Measurements from ENCODE around the gene NEK6. TPM values are rescaled to one million over a fixed set of nuclear protein-coding genes. Genes with fewer than 3 reads are reported as not detected.

The NEK6 gene
- total and polyA plus RNA-seq, 10 donors: 11.2 to 71.3 (median 41.1) TPM

GRCh38 chr9:124274738-124275137 is 17.0 kb downstream of the NEK6 start:
- DNase-seq: no peak
- H3K4me1 ChIP-seq: peaks cover 23 to 97% (median 75%) of the 10 kb centered on the region in 6 donors

DNA sequence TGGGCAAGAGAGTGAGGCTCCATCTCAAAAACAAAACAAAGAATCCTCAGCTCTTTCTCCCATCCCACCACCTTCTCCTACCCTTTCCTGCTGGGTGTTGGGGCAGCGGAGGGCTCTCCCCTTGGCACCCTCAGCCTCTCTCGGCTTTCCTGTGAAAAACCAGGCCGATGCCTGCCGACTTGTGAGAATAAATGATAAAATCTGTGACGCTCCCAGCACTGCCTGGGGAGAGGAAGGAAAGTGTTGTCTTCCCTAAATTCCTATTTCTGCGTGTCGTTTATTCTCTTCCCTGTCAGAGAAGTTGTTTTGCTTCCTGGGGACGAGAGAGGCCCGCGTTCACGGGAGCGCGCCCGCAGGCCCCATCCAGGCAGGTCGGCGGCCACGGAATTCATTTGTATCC is 19.7 kb downstream of the NEK6 start:
- WGBS, 5 donors: 80 to 85% (median 82%) methylated on average over 17 of the region's 17 CpGs
- H3K27ac ChIP-seq: peak overlapping the region in 3 of 8 donors; percentile 22 to 77 (median 70)
- peaks cover 29 to 97% (median 74%) of the 10 kb centered on the region in 6 donors for H3K4me1 ChIP-seq
- H3K27me3 ChIP-seq (replicated peaks in 1 of 7): no peaks in the 10 kb centered on the region
- H3K36me3 ChIP-seq: no peaks in the 10 kb centered on the region
- DNase-seq: no peak
- intact Hi-C loops (cut with DNase I; ENCODE audit: low total_unique reads): no loop called here
- no peaks in the 10 kb centered on the region for H3K9me3 ChIP-seq
- no peak overlapping the region for H3K4me3 ChIP-seq
- TF ChIP-seq CTCF (IDR thresholded peaks at IDR 0.05 in 8 of 11, conservative IDR thresholded peaks at IDR 0.05 in 3 of 11): no peak
- TF ChIP-seq POLR2AphosphoS5 (IDR thresholded peaks at IDR 0.05): no peak
- TF ChIP-seq POLR2A (IDR thresholded peaks at IDR 0.05): no peak

More at GRCh38 chr9:124274738-124275137, 17.0 kb downstream of the NEK6 start:
- peak overlapping the region in 2 of 8 donors; percentile 44 to 55 for H3K27ac ChIP-seq
- H3K36me3 ChIP-seq: peaks cover 0 to 18% (median 0%) of the 10 kb centered on the region in 6 donors
- 88 to 95% (median 92%) methylated on average over 7 of the region's 7 CpGs for WGBS, 5 donors
- TF ChIP-seq CTCF (IDR thresholded peaks at IDR 0.05 in 8 of 11, conservative IDR thresholded peaks at IDR 0.05 in 3 of 11) (no peak), POLR2AphosphoS5 (IDR thresholded peaks at IDR 0.05) (no peak), POLR2A (IDR thresholded peaks at IDR 0.05) (no peak)
- intact Hi-C loops (cut with DNase I; ENCODE audit: low total_unique reads): no loop called here
- H3K27me3 ChIP-seq (replicated peaks in 1 of 7): no peaks in the 10 kb centered on the region
- H3K4me3 ChIP-seq: no peak overlapping the region
- no peaks in the 10 kb centered on the region for H3K9me3 ChIP-seq

- Histone ChIP-seq H3K4me3 (no peak overlapping the region), H3K27ac (peak overlapping the region in 3 of 8 donors; percentile 67 to 77 (median 70)), H3K4me1 (peaks cover 34 to 97% (median 74%) of the 10 kb centered on the region in 6 donors), H3K9me3 (no peaks in the 10 kb centered on the region), H3K27me3 (replicated peaks in 1 of 7) (no peaks in the 10 kb centered on the region), H3K36me3 (no peaks in the 10 kb centered on the region)
- DNase-seq: no peak
- 61 to 79% (median 70%) methylated on average over 17 to 18 of the region's 18 CpGs for WGBS, 5 donors
- intact Hi-C loops (cut with DNase I; ENCODE audit: low total_unique reads): no loop called here
- TF ChIP-seq POLR2A (IDR thresholded peaks at IDR 0.05) (no peak), POLR2AphosphoS5 (IDR thresholded peaks at IDR 0.05) (no peak), CTCF (IDR thresholded peaks at IDR 0.05 in 8 of 11, conservative IDR thresholded peaks at IDR 0.05 in 3 of 11) (no peak)
Observed at GRCh38 chr9:124278054-124278540, 20.3 kb downstream of the NEK6 start.

DNA sequence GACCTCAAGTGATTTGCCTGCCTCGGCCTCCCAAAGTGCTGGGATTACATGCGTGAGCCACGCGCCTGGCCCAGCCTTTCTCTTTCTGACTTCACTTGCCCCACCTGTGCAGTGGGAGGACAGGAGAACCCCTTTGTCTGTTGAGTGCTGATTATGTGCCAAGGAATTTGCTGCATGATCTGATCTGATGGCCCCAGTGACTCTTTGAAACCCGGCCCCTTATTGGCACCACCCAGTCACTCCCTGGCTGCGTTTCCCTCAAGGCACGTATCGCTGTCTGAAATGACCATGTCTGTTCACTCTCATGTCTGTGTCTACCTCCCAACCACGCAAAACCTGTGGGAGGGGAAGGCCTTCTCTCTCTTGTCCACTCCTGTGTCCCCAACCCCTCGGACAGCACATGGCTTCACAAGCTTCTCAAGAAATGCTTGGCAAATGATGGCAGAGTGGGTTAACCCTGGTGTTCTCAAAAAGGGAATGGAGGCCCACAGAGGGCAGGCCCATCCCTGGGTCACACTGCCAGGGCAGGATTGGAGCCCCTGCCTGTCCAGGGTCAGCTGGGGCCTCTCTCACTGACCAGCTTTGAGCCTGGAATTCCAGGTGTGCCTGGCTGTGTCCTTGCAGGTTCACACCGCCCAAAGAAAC is 21.9 kb downstream of the NEK6 start:
- intact Hi-C loops (cut with DNase I; ENCODE audit: low total_unique reads): no loop called here
- TF ChIP-seq POLR2AphosphoS5 (IDR thresholded peaks at IDR 0.05): no peak
- no peak for TF ChIP-seq POLR2A (IDR thresholded peaks at IDR 0.05)
- no peak for TF ChIP-seq CTCF (IDR thresholded peaks at IDR 0.05 in 8 of 11, conservative IDR thresholded peaks at IDR 0.05 in 3 of 11)
- Histone ChIP-seq H3K27me3 (replicated peaks in 1 of 7) (no peaks in the 10 kb centered on the region), H3K4me3 (no peak overlapping the region), H3K36me3 (peaks cover 0 to under 1% (median 0%) of the 10 kb centered on the region in 6 donors), H3K27ac (peak overlapping the region; percentile 1 to 77 (median 62)), H3K9me3 (no peaks in the 10 kb centered on the region), H3K4me1 (peaks cover 39 to 97% (median 73%) of the 10 kb centered on the region in 6 donors)
- no peak for DNase-seq
- WGBS, 5 donors: 67 to 82% (median 75%) methylated on average over 11 of the region's 11 CpGs

All from spleen (tissue), 11 donors.